SK-N-MC (cell line): ENCODE data around the gene VAV1.

Experiments used
- EZH2 ChIP-seq: fragments of 200-600 bp; sonication (generic); IDR thresholded peaks from one replicate; pipeline ENCODE4 v1.6.1; 2017; ENCODE audit warnings: antibody characterized with exemption
- POLR2AphosphoS5 ChIP-seq: IDR thresholded peaks from 2 replicates; pipeline ENCODE4 v1.6.1; 2012; ENCODE audit warnings: mild to moderate bottlenecking, low read depth, low read length, borderline replicate concordance

- no peak for TF ChIP-seq EZH2
- no peak for TF ChIP-seq POLR2AphosphoS5
Observed at GRCh38 chr19:6849876-6850275, 77.4 kb downstream of the VAV1 start.
